ENCODE data around the gene RAB19.
A peak's percentile ranks its signal among the peaks of the same experiment; 100 is the strongest.

RAB19 gene

DNA sequence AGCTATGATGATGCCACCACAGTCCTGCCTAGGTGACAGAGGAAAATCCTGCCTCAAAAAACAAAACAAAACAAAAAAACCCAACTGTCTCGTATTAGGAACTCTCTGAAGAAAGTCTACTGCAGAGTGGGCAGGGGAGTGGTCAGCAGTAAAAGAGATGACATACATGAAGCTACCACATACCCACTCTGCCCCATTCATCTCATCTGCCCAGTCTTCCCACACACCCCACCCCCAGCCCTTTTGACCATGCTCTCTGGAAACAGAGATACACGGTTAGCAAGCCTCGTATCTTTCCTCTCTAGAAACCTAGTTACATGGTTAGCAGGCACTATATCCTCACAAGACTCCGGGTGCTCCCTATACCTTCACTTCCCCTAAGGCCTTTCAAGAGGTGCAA is 13.8 kb upstream of the RAB19 start:
- H3K4me3 ChIP-seq (replicated peaks; ENCODE audit: low read depth, low read length), result no peak overlapping the region
- TF ChIP-seq, protein P1, sequence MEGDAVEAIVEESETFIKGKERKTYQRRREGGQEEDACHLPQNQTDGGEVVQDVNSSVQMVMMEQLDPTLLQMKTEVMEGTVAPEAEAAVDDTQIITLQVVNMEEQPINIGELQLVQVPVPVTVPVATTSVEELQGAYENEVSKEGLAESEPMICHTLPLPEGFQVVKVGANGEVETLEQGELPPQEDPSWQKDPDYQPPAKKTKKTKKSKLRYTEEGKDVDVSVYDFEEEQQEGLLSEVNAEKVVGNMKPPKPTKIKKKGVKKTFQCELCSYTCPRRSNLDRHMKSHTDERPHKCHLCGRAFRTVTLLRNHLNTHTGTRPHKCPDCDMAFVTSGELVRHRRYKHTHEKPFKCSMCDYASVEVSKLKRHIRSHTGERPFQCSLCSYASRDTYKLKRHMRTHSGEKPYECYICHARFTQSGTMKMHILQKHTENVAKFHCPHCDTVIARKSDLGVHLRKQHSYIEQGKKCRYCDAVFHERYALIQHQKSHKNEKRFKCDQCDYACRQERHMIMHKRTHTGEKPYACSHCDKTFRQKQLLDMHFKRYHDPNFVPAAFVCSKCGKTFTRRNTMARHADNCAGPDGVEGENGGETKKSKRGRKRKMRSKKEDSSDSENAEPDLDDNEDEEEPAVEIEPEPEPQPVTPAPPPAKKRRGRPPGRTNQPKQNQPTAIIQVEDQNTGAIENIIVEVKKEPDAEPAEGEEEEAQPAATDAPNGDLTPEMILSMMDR (IDR thresholded peaks at IDR 0.05; ENCODE audit: low read depth, low read length, missing control alignments), result no peak
- DNase-seq (ENCODE audit: extremely low read depth, low read depth), result no peak

DNA sequence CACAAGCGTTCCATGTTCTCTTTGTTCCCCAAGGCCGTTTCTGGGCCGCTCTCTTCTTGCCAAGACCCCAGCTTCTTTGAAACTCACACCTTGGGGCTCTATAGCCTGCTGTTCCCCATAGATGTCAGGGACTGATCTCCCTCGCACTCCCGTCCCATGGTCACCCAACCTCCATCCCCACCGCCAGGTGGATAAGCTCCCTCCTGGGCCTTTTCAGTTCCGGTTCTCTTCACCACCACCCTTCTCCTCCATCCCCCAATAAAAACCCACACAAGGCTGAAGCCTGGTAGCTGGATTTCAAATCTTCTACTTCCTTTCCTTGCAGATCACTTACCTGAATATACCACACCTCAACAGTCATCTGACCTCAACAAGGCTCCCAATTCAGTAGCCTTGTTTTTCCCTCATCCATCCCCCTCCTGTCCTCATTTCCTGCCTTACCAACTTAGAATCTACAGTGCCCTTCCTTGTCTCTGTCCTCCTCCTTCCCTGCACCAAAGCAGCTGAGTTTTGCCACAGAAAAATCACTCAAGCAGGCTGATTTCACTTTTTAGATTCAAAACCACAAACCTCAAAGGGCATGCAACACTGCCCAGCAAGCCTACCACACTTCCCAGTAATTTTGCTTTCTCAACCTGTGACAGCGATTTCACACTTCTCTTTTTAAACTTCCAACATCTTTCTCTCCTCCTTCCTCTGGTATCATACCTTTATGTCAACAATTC is 13.2 kb upstream of the RAB19 start:
- H3K4me3 ChIP-seq (replicated peaks; ENCODE audit: low read depth, low read length), result no peak overlapping the region
- TF ChIP-seq, protein P1 (IDR thresholded peaks at IDR 0.05; ENCODE audit: low read depth, low read length, missing control alignments), result no peak
- no peak for DNase-seq (ENCODE audit: extremely low read depth, low read depth)

DNA sequence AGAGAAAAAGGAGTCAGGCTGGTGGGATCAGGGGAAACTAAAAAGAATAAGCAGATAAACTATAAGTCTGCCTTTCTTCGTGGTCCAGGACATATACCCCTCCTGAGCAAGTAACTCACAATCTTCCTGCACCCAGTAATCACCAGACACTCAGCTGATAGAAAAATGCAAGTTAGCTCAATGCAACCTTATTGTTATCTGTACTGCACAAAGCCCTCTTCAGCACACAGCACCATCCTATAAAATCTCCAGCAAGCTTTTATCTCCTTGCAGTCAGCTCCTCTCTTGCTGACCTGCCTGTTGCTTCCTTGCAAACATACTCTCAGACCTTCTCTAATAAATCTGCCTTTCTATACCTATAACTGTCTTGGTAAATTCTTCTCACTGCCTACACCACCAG is 12.2 kb upstream of the RAB19 start:
- TF ChIP-seq, protein P1 (IDR thresholded peaks at IDR 0.05; ENCODE audit: low read depth, low read length, missing control alignments), result no peak
- no peak overlapping the region for H3K4me3 ChIP-seq (replicated peaks; ENCODE audit: low read depth, low read length)
- DNase-seq (ENCODE audit: extremely low read depth, low read depth), result no peak

DNA sequence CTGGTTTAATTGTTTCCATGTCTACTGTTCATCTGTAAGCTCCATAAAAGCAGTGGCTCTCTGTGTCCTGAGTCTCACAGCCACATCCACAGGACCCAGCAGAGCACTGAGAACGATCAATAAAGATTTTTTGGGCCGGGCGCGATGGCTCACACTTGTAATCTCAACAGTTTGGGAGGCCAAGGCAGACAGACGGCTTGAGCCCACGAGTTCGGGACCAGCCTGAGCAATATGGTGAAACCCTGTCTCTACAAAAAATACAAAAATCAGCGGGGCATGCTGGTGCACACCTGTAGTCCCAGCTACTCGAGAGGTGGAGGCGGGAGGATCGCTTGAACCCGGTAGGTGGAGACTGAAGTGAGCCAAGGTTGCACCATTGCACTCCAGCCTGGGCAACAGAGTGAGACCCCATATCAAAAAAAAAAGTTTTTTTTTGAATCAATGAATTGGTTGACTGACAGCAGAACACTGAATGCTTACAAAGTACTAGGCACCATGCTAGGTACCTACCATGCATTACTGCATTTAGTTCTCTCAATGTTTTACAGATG is 10.0 kb upstream of the RAB19 start:
- H3K4me3 ChIP-seq (replicated peaks; ENCODE audit: low read depth, low read length), result no peak overlapping the region
- TF ChIP-seq, protein P1 (IDR thresholded peaks at IDR 0.05; ENCODE audit: low read depth, low read length, missing control alignments), result no peak
- no peak for DNase-seq (ENCODE audit: extremely low read depth, low read depth)

DNA sequence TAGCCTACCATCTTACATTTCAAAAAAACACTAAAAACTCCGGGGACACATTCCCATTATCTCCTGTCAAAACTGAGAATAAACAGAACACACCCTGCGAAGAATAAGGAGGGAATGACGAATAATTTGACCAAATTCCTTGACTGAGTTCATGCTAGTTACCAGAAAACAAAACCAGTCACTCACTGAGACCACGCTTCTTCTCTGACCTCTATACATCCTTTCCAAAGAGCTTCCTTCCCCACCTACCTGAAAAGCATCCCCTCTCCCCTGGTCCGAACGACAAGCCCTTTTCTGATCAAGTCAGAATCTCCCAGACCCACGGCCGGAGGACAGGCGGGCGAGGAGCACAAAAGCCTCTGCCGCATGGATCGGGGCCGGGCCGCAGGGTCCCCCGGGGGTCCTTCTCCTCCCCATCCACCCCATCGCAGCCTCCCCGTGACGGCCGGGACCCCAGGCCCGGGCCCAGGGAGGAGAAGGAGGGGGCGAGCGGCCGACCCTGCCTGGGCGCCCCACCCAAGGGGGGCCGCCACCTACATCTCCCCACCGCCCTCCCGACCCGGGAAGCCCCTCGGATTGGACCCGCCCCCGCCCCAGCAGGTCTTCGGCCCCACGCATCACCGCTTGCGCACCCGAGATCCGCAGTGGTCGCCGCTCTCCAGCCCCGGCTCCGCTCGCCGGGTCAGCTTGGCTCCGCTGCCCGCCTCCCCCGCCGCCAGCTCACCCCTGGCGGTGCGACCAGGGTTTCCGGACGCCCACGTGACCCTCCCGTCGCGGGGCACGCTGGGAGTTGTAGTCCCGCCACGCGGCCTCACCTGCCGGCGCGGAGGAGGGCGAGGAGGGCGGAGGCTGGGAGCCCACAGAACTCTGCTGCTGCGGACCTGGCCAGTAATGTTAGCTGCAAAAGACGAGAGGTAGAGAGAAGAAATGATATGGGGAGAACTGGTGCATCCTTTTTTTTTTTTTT is 5.8 kb upstream of the RAB19 start, which contains the start of gene SLC37A3:
SLC37A3 (minus strand) TSS at position 747 of the 967 bp plus-strand sequence. CDS start 16,004 bp downstream, outside the sequence.
- peak within 1 kb of the TSS; percentile 92 for H3K4me3 ChIP-seq (replicated peaks; ENCODE audit: low read depth, low read length)
- no peak for DNase-seq (ENCODE audit: extremely low read depth, low read depth)
- TF ChIP-seq, protein P1 (IDR thresholded peaks at IDR 0.05; ENCODE audit: low read depth, low read length, missing control alignments), result no peak

DNA sequence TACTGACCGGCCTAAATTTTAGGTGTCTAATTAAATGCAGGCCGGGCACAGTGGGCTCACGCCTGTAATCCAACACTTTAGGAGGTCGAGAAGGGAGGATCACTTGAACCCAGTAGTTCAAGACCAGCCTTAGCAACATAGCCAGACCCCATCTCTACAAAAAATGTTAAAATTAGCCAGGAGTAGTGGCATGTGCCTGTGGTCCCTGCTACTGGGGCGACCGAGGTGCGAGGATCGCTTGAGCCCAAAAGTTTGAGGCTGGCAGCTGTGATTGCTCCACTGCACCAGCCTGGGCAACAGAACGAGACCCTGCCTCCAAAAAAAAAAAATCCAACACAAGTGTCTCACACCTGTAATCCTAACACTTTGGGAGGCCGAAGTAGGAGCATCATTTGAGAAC is 5.0 kb upstream of the RAB19 start:
- H3K4me3 ChIP-seq (replicated peaks; ENCODE audit: low read depth, low read length), result peak overlapping the region; percentile 92
- TF ChIP-seq, protein P1 (IDR thresholded peaks at IDR 0.05; ENCODE audit: low read depth, low read length, missing control alignments), result no peak
- no peak for DNase-seq (ENCODE audit: extremely low read depth, low read depth)

All from HFF-Myc (cell line).